Hematopoietic multipotent progenitor cell treated with erythropoietin and hydrocortisone succinate and interleukin-3 and kit ligand, for 17 days (in vitro differentiated cells): ENCODE results near the gene UBR4.

ENCODE experiments used
- DNase-seq: peaks from one replicate; pipeline ENCODE4 v3.0.0-alpha.2; 2015; ENCODE audit warnings: low spot score

Gene UBR4

DNA sequence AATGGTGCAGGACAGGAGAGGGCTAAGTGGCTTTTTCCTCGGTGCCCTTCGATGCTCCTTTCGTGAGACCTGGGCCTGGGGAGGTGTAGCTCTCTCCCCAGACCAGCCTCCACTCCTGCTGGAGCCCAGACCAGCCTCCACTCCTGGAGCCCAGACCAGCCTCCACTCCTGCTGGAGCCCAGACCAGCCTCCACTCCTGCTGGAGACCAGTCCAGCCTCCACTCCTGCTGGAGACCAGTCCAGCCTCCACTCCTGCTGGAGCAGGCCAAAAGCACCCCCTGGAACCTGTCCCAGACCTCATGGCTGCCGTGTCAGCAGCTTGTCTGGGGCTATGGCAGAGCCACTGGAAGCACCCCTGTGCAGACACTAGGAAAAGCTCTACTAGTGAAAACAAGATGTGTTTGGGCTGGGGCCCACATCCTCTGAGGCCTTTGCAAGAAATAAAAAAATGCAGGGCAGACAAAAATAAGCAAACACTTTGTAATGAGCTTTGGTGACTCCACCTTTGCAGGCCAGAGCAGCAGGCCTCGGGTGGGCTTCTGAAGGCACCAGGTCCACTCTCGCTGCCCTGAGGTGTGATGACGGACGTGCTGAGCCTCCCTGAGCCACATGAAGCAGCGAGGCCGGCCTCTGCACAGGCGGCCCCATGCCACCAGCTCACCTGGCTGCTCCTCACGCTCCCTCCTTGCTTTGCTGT lies 137.6 kb downstream of the UBR4 start:
- no peak for DNase-seq

GRCh38 chr1:19071674-19072281 lies 138.3 kb downstream of the UBR4 start:
- no peak for DNase-seq

GRCh38 chr1:19070891-19071621 lies 139.0 kb downstream of the UBR4 start:
- DNase-seq, result no peak

DNA sequence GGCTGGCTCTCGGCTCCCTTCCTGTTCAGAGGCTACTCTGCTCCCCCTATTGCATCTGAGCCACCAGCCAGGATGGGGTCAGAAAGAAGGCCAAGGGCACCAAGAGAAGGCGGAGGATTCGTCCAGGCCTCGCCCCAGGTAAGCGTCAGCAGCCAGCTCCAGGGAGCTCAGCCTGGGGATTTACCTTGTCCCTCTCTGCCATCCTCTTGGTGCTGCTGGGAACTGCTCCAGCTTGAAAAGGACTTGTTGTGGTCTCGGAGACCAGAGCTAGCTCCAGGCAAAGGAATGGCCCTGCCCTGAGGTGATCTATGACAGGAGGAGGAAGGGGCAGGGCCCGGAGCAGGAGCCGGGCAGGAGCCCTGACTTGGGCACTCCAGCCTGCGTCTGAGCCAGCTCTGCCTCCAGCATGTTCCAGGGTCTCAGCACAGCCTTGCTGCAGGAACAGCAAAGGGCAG lies 139.8 kb downstream of the UBR4 start:
- DNase-seq, result no peak

GRCh38 chr1:19068639-19069276 lies 141.3 kb downstream of the UBR4 start:
- DNase-seq, result no peak

GRCh38 chr1:19067912-19068638 lies 142.0 kb downstream of the UBR4 start:
- DNase-seq, result no peak

DNA sequence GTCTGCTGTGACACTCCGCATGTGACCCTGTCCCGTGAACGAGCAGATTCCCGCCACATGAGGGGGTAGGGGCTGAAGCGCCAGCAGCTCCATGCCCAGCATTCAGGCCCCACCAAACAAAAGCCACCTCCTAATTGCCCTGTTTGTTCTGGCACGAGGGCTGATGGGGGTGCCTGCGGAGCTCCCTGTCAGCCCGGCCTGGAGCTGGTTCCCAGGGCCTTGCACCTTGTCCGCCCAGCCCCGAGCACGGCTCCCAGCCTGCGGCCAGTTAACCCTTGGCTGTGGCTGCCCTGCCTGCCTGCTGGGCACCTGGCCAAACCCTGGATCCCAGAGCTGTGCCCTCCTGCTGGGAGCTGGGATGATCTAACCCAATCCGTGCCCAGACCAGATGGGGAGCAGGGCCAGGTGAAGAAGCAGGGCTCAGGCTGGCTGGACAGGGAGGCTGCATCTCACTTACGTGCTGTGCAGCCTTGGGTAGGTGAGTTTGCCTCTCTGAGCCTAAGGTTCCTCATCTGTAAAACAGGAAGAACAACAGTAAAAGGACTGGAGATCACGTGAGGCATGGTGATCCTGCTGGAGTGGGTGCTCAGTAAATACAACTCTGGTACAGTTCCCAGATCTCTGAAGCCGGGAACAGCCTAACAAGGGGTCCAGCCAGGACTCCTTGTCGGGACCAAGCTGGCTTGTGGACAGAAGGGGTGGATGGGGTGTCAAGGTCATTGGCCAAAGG lies 142.7 kb downstream of the UBR4 start:
- DNase-seq, result no peak

DNA sequence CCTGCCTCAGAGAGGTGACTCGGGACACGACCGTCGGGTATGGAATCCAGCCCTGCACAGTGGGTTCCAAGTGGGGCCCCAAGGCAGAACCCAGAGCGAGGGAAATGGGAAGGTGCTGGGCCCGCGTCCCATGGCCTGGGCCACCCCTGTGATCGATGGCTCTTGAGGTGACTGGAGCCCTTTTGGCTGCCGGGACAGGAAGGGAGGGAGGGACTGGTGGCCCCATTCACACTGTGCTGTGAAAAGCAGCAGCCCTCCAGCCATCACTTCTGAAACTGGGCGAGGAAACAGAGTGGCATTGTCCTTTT lies 143.2 kb downstream of the UBR4 start:
- no peak for DNase-seq

DNA sequence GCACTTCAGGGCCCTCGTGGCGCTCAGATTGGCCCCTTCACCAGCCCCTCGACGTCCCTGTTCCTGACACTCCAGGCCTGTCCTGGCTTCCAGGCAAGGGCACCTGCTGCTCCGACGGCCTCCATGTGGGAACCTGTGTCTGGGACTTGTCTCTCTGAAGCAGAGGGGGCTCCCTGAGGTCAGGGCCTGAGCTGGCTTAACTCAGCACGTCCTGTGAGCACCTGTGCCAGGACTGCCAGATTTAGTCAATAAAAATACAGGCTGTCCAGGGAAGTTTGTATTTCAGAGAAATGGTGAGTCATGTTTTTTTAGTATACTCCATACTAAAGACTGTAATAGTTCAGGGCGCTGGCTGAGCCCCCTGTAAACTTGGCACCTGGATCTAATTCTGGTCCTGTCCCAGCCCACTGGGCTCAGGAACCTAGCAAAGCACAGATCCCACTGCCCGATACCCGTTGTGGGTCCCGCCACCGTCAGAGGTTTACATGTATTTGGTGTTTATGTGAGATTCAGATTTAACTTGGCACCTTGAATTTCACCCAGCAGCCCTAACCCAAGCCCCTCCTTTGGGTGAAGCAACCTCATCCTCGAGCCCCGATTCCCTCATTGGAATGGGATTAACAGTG lies 143.7 kb downstream of the UBR4 start:
- DNase-seq, result no peak

DNA sequence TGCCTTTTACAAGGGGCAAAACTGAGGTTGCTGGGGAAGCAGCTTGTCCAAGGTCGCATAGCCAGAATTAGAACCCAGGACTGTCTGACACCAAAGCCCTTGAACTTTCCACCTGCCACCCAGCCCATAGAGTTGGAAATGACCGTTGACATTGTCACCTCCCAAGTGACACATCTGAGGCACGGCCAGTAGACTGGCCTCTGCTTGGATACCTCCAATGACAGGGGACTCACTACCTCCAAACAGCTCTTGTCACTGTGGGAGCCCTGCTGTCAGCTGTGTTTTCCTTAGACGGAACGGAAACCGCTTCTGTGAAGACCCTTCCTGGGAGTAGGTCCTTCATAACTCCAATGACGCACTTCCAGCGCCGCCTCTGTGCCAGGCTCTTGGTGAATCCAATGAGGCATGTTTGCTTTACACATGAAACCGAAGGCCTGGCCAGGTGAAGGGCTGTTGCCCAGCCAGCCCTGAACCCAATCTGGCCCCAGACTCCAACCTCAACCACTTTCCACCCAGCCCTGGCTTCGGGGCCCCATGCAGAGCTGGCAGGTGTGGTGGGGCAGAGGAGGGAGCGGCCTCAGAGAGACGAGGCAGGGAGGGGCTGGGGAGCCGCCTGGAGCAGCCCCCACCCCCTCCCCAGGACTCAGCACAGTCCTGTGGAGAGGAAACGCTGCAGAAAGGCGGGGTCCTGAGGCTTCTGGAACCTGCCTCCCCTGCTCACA lies 144.4 kb downstream of the UBR4 start:
- no peak for DNase-seq

GRCh38 chr1:19064906-19065450 lies 145.1 kb downstream of the UBR4 start:
- no peak for DNase-seq

GRCh38 chr1:19063122-19063521 lies 146.9 kb downstream of the UBR4 start:
- no peak for DNase-seq

DNA sequence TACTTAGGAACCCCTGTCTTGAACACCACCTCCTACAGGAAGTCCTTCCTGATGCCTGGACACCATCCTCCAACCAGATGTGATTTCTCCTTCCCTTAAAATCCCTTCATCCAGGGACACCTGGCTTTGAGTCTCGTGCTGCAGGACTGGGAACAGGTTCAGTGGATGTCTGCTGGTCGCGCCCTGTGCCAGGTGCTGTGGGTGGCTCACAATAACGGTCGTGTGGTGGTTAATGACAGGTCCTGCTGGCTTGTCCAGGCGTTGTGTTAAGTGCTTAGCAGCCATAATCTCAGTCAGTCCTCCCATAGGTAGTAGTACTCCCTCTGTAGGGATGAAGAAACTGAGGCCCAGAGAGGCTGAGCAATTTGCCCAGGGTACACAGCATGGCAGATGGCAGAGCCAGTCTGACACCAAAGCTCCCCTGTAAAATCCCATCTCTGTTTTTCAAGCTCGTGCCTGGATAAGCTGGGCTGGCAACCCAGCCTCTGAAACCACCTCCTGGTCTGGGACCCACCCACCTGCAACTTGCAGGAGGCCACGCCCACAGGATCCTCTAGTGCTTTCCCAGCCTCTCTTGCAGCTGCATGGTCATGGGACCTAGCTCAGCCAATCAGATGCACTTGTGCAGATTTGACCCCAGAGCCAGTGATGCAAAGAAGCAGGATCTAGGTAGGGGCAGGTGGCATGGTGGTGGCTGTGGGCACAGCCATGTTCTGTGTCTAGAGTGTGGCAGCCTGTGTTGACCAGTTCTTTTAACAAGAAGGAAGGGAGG lies 147.6 kb downstream of the UBR4 start:
- DNase-seq, result no peak

DNA sequence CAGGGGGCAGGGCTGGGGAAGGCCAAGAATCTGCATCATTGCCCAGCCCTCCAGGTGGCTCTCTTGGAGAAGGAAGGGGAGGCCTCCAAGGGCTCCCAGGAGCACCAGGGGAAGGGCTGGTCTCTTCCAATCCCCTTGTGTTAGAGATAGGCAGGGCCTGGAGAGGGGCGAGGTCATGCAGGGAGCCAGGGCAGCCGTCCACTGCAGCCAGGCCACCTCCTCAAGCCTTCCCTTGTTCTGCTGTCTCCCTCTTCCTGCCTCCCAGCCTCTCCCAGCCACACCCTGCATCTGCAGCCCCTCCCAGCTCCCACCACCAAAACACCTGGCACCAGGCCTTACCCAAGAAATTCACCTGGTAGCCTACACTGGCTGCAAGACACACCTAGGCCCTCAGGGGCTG lies 148.3 kb downstream of the UBR4 start:
- no peak for DNase-seq

DNA sequence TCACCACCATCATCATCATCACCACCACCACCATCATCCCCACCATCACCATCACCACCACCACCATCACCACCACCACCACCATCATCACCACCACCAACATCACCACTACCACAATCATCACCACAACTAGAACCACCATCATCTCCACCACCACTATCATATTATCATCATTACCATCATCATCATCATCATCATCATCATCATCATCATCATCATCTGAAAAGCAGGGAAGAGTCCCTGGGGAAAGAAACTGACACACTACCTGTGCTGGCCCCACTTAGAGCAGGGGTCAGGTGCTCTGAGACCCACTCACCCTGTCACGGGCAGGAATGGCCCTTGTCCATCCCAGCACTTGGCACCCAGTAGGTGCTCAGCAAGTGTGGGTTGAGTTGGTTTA lies 148.7 kb downstream of the UBR4 start:
- DNase-seq, result no peak

- no peak for DNase-seq
Observed at GRCh38 chr1:19059773-19060172, 150.3 kb downstream of the UBR4 start.

DNA sequence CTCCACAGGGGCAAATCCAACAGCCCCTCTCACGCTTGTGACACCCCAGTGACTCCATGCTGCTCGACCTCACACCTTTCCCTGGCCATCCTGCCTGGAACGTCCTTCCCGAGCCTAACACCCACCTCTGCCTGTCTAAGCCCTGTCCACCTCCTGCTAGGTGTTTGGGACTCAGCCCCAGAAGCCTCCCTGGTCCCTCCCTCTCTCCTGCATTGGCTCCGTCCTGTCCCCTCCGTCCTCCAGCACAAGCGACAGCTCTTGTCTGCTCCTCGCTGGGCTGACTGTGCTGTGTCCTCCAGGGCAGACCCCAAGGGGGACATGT lies 151.6 kb downstream of the UBR4 start:
- no peak for DNase-seq

DNA sequence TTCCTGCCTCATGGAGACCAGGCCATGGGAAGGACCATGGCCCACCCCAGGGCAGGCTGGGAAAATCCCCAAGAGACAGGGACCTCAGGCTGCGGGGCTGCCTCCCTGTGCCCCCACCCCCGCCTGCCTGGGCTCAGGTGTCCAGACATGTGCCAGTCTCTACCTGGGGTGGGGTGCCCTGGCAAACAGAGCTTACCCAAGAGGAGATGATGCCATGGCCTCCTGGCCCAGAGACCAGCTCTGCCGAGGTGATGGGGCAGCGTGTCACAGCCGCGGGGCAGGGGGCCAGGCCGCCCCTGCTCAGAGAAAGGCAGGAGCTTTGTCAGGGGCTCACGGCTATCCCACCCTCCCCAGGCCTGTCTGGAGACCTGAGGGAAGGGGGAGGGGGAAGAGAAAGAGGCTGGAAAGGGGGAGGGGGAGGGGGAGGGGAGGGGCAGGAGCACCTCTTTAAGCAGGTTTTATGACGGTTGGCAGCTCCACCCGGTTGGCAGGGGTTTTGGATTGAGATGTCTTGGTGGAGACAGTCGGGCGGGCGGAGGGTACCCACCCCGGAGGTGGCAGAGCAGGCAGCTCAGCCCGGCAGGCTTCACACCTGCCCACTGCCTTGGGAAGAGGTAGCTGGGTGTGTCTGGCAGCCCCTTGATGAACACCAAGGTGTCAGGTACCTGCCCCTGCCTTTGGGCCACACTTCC lies 152.1 kb downstream of the UBR4 start:
- DNase-seq, result no peak

- no peak for DNase-seq
Observed at GRCh38 chr1:19057182-19057779, 152.8 kb downstream of the UBR4 start.
